Prostate gland (tissue), 2 donors: ENCODE results near the gene C3orf38.

ENCODE experiments used
- POLR2A ChIP-seq: fragments of 450-650 bp; IDR thresholded peaks from one replicate; pipeline ENCODE4 v1.6.1; 2016; ENCODE audit warnings: antibody characterized with exemption, mild to moderate bottlenecking
- TF ChIP-seq, protein P1 (sequence below), 4 experiments: fragments of 200-600 bp in 2 of 4; fragments of 450-650 bp in 2 of 4; sonication (generic) in 2 of 4; IDR thresholded peaks; 1 replicate in 3 of 4; 2 replicates in 1 of 4; pipeline ENCODE4 v1.5.1; 2016 to 2019; ENCODE audit warnings: antibody characterized with exemption in 4 of 4, mild to moderate bottlenecking in 2 of 4, moderate library complexity in 2 of 4

DNA sequence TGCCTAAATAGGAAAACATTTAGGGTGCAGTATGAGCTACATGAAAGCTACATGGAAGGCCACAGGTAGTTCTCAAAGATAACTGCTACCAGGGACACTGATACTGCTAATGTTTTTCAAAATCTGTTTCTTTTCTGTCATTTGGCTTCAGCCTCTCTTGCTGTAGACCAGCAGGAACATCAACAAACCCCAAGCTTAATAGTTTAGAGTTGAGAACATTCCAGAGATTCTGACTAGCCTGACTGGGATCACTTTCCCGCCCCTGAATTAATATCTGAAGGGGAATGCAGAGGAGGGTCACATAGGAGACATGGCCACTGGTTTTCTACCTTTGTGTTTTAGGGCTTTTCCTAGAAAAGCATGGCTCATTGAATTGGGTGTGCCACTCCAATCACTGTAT is 16.9 kb upstream of the C3orf38 start:
- TF ChIP-seq, protein P1, sequence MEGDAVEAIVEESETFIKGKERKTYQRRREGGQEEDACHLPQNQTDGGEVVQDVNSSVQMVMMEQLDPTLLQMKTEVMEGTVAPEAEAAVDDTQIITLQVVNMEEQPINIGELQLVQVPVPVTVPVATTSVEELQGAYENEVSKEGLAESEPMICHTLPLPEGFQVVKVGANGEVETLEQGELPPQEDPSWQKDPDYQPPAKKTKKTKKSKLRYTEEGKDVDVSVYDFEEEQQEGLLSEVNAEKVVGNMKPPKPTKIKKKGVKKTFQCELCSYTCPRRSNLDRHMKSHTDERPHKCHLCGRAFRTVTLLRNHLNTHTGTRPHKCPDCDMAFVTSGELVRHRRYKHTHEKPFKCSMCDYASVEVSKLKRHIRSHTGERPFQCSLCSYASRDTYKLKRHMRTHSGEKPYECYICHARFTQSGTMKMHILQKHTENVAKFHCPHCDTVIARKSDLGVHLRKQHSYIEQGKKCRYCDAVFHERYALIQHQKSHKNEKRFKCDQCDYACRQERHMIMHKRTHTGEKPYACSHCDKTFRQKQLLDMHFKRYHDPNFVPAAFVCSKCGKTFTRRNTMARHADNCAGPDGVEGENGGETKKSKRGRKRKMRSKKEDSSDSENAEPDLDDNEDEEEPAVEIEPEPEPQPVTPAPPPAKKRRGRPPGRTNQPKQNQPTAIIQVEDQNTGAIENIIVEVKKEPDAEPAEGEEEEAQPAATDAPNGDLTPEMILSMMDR (IDR thresholded peaks at IDR 0.05) = no peak
- no peak for TF ChIP-seq POLR2A
